OCI-LY7 (cell line): Measurements from ENCODE around the gene ZSCAN5C. TPM values are rescaled to one million over a fixed set of nuclear protein-coding genes. Genes with fewer than 3 reads are reported as not detected.
"Not testable (repeated sequence)": the region's sequence is repeated elsewhere in the genome, so short reads cannot be mapped to it uniquely, and the experiment has no call there.

Source experiments
- BruUV-seq: library from RNA; stranded (reverse); fragments of 400-500 nt; replicated peaks from 2 replicates; lab custom pipeline; 2021; lab: Mats Ljungman, UMichigan
- CTCF ChIA-PET: fragments of 300-600 bp; sonication (Branson Sonifier 250); formaldehyde crosslinking; loops from one replicate; lab custom pipeline; 2022; ENCODE audit warnings: antibody characterized with exemption; ENCODE audit not compliant: unreplicated experiment; lab: Charles Lee
- POLR2A ChIA-PET: fragments of 300-600 bp; sonication (Branson Sonifier 250); formaldehyde crosslinking; loops from one replicate; lab custom pipeline; 2022; ENCODE audit warnings: antibody characterized with exemption; lab: Charles Lee
- DNase-seq: peaks from one replicate; pipeline ENCODE4 v3.0.0-alpha.2; 2015; ENCODE audit warnings: low spot score
- H2AFZ ChIP-seq: fragments of 200-600 bp; sonication (generic), shearing (Covaris generic); 2 replicates; pipeline ENCODE4 v1.6.1; 2014; ENCODE audit warnings: mild to moderate bottlenecking, antibody characterized with exemption, low read length, moderate library complexity
- H3K27ac ChIP-seq: fragments of 200-600 bp; sonication (generic); 2 replicates; pipeline ENCODE4 v1.5.1; 2014; ENCODE audit warnings: mixed run types, low read depth, mild to moderate bottlenecking, moderate library complexity, low read length, inconsistent platforms; ENCODE audit not compliant: poor library complexity, severe bottlenecking
- H3K36me3 ChIP-seq: fragments of 200-600 bp; sonication (generic); 2 replicates; pipeline ENCODE4 v1.6.1; 2014; ENCODE audit warnings: mild to moderate bottlenecking, antibody characterized with exemption, low read length, moderate library complexity, mixed read lengths; ENCODE audit not compliant: insufficient read depth
- H3K4me1 ChIP-seq: fragments of 200-600 bp; sonication (generic); 2 replicates; pipeline ENCODE4 v1.5.1; 2014; ENCODE audit warnings: mild to moderate bottlenecking, low read length; ENCODE audit not compliant: insufficient read depth, poor library complexity, severe bottlenecking
- H3K4me2 ChIP-seq: fragments of 200-600 bp; sonication (generic); 2 replicates; pipeline ENCODE4 v1.6.1; 2014; ENCODE audit warnings: mild to moderate bottlenecking, low read length
- H3K4me3 ChIP-seq: fragments of 200-600 bp; sonication (generic); 2 replicates; pipeline ENCODE4 v1.5.1; 2014; ENCODE audit warnings: mild to moderate bottlenecking, low read depth, low read length; ENCODE audit not compliant: poor library complexity, severe bottlenecking
- H3K79me2 ChIP-seq: fragments of 200-600 bp; sonication (generic); 2 replicates; pipeline ENCODE4 v1.6.1; 2016; ENCODE audit warnings: low read depth, mild to moderate bottlenecking, low read length, moderate library complexity, mixed read lengths; ENCODE audit not compliant: insufficient read depth
- H3K9me2 ChIP-seq: fragments of 200-600 bp; sonication (generic); 2 replicates; pipeline ENCODE4 v1.6.1; 2016; ENCODE audit warnings: mild to moderate bottlenecking, low read length, mixed read lengths; ENCODE audit not compliant: insufficient read depth
- H3K9me3 ChIP-seq: fragments of 200-600 bp; sonication (generic); 2 replicates; pipeline ENCODE4 v1.6.1; 2014; ENCODE audit warnings: mild to moderate bottlenecking, mixed run types, low read length, mixed read lengths
- H4K20me1 ChIP-seq: fragments of 200-600 bp; sonication (generic); 2 replicates; pipeline ENCODE4 v1.6.1; 2014; ENCODE audit warnings: mild to moderate bottlenecking, antibody characterized with exemption, low read length, moderate library complexity, mixed read lengths; ENCODE audit not compliant: insufficient read depth
- EZH2phosphoT487 ChIP-seq: fragments of 200-600 bp; sonication (generic); IDR thresholded peaks from 2 replicates; pipeline ENCODE4 v1.6.1; 2018; ENCODE audit warnings: low read depth, borderline replicate concordance, mild to moderate bottlenecking, mixed run types, antibody characterized with exemption, low read length, moderate library complexity, mixed read lengths
- intact Hi-C: fragments of 100-400 bp; cut with micrococcal nuclease; formaldehyde crosslinking; loops from one replicate; pipeline ENCODE4 v1.10.0; 2022; ENCODE audit not compliant: unreplicated experiment
- total RNA-seq, 2 experiments: library from RNA; depleted of rRNA in 1 of 2; stranded (reverse); fragments of >200 nt in 1 of 2; shearing (Covaris generic) in 1 of 2; gene quantifications; 2 replicates each; pipeline ENCODE4 v1.2.3, GENCODE V29; 2014 to 2022
- TF ChIP-seq, protein P1 (sequence below): fragments of 200-600 bp; sonication (generic); conservative IDR thresholded peaks from 2 replicates; pipeline ENCODE4 v1.5.1; 2014; ENCODE audit warnings: mild to moderate bottlenecking, antibody characterized with exemption, low read length, moderate library complexity, mixed read lengths

Gene ZSCAN5C
- total RNA-seq, 2 experiments from 2014 or later = not detected

DNA sequence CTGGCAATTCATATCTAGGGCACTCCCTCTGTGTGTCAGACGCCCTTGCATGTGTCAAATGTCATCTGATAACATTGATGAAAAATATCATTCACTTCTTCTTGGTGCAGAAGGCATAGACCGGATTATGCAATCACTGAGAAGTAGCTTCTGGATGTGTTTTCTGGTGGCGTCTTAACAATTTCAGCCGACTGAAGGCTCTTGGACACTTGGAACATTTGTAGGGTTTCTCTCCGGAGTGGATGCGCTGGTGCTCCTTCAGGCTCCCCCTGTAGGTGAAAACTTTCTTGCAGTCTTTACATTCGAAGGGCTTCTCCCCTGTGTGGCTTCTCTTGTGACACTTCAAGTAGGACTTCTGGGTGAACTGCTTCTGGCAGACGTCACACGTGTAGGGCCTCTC, 19.4 kb downstream of the ZSCAN5C start:
- TF ChIP-seq, protein P1, sequence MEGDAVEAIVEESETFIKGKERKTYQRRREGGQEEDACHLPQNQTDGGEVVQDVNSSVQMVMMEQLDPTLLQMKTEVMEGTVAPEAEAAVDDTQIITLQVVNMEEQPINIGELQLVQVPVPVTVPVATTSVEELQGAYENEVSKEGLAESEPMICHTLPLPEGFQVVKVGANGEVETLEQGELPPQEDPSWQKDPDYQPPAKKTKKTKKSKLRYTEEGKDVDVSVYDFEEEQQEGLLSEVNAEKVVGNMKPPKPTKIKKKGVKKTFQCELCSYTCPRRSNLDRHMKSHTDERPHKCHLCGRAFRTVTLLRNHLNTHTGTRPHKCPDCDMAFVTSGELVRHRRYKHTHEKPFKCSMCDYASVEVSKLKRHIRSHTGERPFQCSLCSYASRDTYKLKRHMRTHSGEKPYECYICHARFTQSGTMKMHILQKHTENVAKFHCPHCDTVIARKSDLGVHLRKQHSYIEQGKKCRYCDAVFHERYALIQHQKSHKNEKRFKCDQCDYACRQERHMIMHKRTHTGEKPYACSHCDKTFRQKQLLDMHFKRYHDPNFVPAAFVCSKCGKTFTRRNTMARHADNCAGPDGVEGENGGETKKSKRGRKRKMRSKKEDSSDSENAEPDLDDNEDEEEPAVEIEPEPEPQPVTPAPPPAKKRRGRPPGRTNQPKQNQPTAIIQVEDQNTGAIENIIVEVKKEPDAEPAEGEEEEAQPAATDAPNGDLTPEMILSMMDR = peak; percentile 58
- H3K36me3 ChIP-seq, H3K79me2 ChIP-seq, H3K4me2 ChIP-seq, H3K4me3 ChIP-seq, intact Hi-C loops, H3K4me1 ChIP-seq, BruUV-seq, H3K9me2 ChIP-seq, H3K9me3 ChIP-seq, DNase-seq, CTCF ChIA-PET, POLR2A ChIA-PET, H4K20me1 ChIP-seq, H3K27ac ChIP-seq, H2AFZ ChIP-seq: not testable (repeated sequence)

DNA sequence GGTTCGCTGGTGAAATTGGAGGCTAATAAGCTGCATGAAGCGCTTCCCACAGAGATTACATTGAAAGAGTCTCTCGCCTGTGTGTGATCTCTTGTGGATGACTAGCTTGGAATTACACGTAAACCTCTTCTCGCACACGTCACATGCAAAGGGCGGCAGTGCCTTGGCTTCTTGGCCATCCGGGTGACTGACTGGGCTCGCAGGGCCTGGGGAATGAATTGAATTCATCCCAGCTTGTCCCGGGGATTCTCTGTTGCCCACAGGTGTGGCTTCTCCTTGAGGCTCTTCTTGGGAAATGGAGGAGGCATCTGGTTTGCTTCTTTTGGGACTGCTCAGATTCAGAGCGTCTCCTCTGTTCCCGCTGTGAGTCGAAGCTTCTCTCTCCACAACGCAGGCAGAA, 19.8 kb downstream of the ZSCAN5C start:
- no peak for DNase-seq
- no peak for TF ChIP-seq EZH2phosphoT487
- TF ChIP-seq, protein P1 = peak; percentile 34; the same call in 1 of the 2 replicates
- Histone ChIP-seq H3K4me3 (no peak overlapping the region), H3K9me2 (no peaks in the 10 kb centered on the region), H3K36me3 (no peaks in the 10 kb centered on the region), H3K9me3 (no peaks in the 10 kb centered on the region), H2AFZ (no peak overlapping the region), H3K79me2 (no peaks in the 10 kb centered on the region), H4K20me1 (no peaks in the 10 kb centered on the region), H3K27ac (no peak overlapping the region), H3K4me1 (no peaks in the 10 kb centered on the region), H3K4me2 (no peak overlapping the region)
- CTCF ChIA-PET = no interaction called here
- no TSS peak for BruUV-seq
- intact Hi-C loops = no loop called here
- POLR2A ChIA-PET = no interaction called here

DNA sequence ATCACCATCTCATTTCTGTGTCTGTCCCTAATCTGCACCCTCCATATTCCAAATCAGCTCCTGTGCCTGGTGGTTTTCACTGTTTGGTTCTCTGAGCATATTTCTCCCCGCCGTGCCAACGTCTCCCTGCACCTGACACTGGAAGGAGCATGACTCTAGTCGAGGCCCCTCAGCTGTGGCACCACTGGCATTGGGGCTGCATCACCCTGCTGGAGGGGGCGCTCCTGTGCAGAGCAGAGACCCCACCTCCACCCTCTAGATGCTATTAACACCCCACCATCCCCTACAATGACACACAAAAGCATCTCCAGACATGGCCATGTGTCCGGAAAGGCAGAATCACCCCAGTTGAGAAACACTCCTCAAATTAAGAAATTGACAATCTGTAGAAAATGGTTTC, 20.8 kb downstream of the ZSCAN5C start:
- DNase-seq = no peak
- CTCF ChIA-PET = no interaction called here
- Histone ChIP-seq H3K9me3 (no peaks in the 10 kb centered on the region), H3K4me2 (no peak overlapping the region), H3K27ac (no peak overlapping the region), H3K79me2 (no peaks in the 10 kb centered on the region), H3K4me3 (no peak overlapping the region), H3K36me3 (no peaks in the 10 kb centered on the region), H3K4me1 (no peaks in the 10 kb centered on the region), H3K9me2 (no peaks in the 10 kb centered on the region), H4K20me1 (no peaks in the 10 kb centered on the region), H2AFZ (no peak overlapping the region)
- TF ChIP-seq, protein P1 = peak; percentile 44; the same call in 1 of the 2 replicates
- no peak for TF ChIP-seq EZH2phosphoT487
- intact Hi-C loops = no loop called here
- POLR2A ChIA-PET = no interaction called here
- no TSS peak for BruUV-seq
